Stimulated activated CD4-positive, alpha-beta T cell treated with anti-CD3 and anti-CD28 coated beads, Interleukin-15, amount 100 ng/mL, for 48 hours (primary cell): ENCODE results near the gene KLHL1.

Source experiments
- DNase-seq, 2 donors: peaks; one replicate each; pipeline ENCODE4 v3.0.0-alpha.2; 2020; ENCODE audit warnings: low read depth in 2 of 2

Gene KLHL1

GRCh38 chr13:69683921-69684686, 424.1 kb downstream of the KLHL1 start:
- DNase-seq, result no peak

- no peak for DNase-seq
Observed at GRCh38 chr13:69681722-69682121, 426.5 kb downstream of the KLHL1 start.

- no peak for DNase-seq
Observed at GRCh38 chr13:69677343-69677742, 430.9 kb downstream of the KLHL1 start.

GRCh38 chr13:69676286-69676685, 432.0 kb downstream of the KLHL1 start:
- DNase-seq, result no peak

- DNase-seq, result no peak
Observed at GRCh38 chr13:69660155-69660554, 448.1 kb downstream of the KLHL1 start.

- no peak for DNase-seq
Observed at GRCh38 chr13:69657676-69658075, 450.6 kb downstream of the KLHL1 start.

- DNase-seq, result no peak
Observed at GRCh38 chr13:69654392-69654791, 453.9 kb downstream of the KLHL1 start.
